DOHH2 (cell line): Measurements from ENCODE around the gene MORF4L2.

ENCODE experiments used
- H3F3A ChIP-seq: fragments of 200-600 bp; sonication (generic), shearing (Covaris generic); 2 replicates; pipeline ENCODE4 v1.6.0; 2016; ENCODE audit warnings: antibody characterized with exemption, mild to moderate bottlenecking; ENCODE audit not compliant: control insufficient read depth, insufficient read depth
- H3K27ac ChIP-seq: fragments of 200-600 bp; sonication (generic); 2 replicates; pipeline ENCODE4 v1.5.1; 2014; ENCODE audit warnings: low read depth, mild to moderate bottlenecking, low read length, moderate library complexity
- H3K27me3 ChIP-seq: fragments of 200-600 bp; sonication (generic); 2 replicates; pipeline ENCODE4 v1.6.1; 2014; ENCODE audit warnings: mild to moderate bottlenecking, low read length, mixed read lengths; ENCODE audit not compliant: control insufficient read depth
- H3K36me3 ChIP-seq: fragments of 200-600 bp; sonication (generic); 2 replicates; pipeline ENCODE4 v1.6.1; 2014; ENCODE audit warnings: mild to moderate bottlenecking, low read length, moderate library complexity, mixed read lengths; ENCODE audit not compliant: control insufficient read depth
- H3K4me1 ChIP-seq: fragments of 200-600 bp; sonication (generic); 2 replicates; pipeline ENCODE4 v1.6.1; 2014; ENCODE audit warnings: mild to moderate bottlenecking, low read length, mixed read lengths; ENCODE audit not compliant: control insufficient read depth
- H3K4me2 ChIP-seq: fragments of 200-600 bp; sonication (generic); 2 replicates; pipeline ENCODE4 v1.6.0; 2014; ENCODE audit warnings: mild to moderate bottlenecking, low read length, moderate library complexity
- H3K4me3 ChIP-seq: fragments of 200-600 bp; sonication (generic); 2 replicates; pipeline ENCODE4 v1.5.1; 2014; ENCODE audit warnings: mild to moderate bottlenecking, low read length, mixed read lengths
- H3K79me2 ChIP-seq: fragments of 200-600 bp; sonication (generic); 2 replicates; pipeline ENCODE4 v1.6.1; 2014; ENCODE audit warnings: mild to moderate bottlenecking, low read length, mixed read lengths; ENCODE audit not compliant: control insufficient read depth
- H3K9me2 ChIP-seq: fragments of 200-600 bp; sonication (generic); replicated peaks from 2 replicates; pipeline ENCODE4 v1.6.1; 2014; ENCODE audit warnings: mild to moderate bottlenecking, low read length, mixed read lengths; ENCODE audit not compliant: control insufficient read depth
- H3K9me3 ChIP-seq: fragments of 200-600 bp; sonication (generic); 2 replicates; pipeline ENCODE4 v1.6.1; 2014; ENCODE audit warnings: antibody characterized with exemption, low read length, mixed read lengths; ENCODE audit not compliant: control insufficient read depth, insufficient read depth
- H4K20me1 ChIP-seq: fragments of 200-600 bp; sonication (generic); 2 replicates; pipeline ENCODE4 v1.6.0; 2014; ENCODE audit warnings: low read depth, mild to moderate bottlenecking, antibody characterized with exemption, low read length, moderate library complexity; ENCODE audit not compliant: control insufficient read depth, insufficient read depth
- EZH2phosphoT487 ChIP-seq: fragments of 200-600 bp; sonication (generic); IDR thresholded peaks from 2 replicates; pipeline ENCODE4 v1.6.1; 2017; ENCODE audit warnings: borderline replicate concordance, mild to moderate bottlenecking, antibody characterized with exemption, low read length, moderate library complexity, mixed read lengths
- TF ChIP-seq, protein P1 (sequence below): fragments of 200-600 bp; sonication (generic); IDR thresholded peaks from one replicate; pipeline ENCODE4 v1.5.1; 2014; ENCODE audit warnings: antibody characterized with exemption, mild to moderate bottlenecking, low read depth, low read length; ENCODE audit not compliant: poor library complexity, severe bottlenecking

Gene MORF4L2

DNA sequence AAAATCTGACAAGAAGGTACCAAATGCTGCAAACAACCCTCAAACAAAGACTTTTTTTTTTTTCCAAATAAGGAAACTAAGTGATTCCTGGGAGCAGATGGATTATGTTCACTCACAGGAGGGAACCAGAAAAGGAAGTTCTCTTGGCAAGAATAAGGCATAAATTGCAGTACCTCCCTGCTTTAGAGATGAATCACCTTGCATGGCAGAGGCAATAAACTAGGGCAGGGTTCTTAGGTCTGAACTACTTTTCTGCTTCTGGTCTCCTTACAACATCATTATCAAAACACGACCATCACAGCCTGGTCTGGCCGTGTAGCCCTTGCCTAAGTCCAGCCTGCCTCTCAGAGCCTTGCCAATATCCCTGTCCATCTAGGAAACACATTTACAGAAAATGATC is 30.5 kb upstream of the MORF4L2 start:
- Histone ChIP-seq H3K4me1 (no peaks in the 10 kb centered on the region), H3K9me2 (no peaks in the 10 kb centered on the region), H3K36me3 (no peaks in the 10 kb centered on the region), H3K79me2 (no peaks in the 10 kb centered on the region), H4K20me1 (no peaks in the 10 kb centered on the region), H3K27me3 (no peaks in the 10 kb centered on the region), H3K27ac (no peak overlapping the region), H3F3A (no peaks in the 10 kb centered on the region), H3K4me2 (no peak overlapping the region), H3K4me3 (no peak overlapping the region), H3K9me3 (no peaks in the 10 kb centered on the region)
- no peak for TF ChIP-seq EZH2phosphoT487
- TF ChIP-seq, protein P1, sequence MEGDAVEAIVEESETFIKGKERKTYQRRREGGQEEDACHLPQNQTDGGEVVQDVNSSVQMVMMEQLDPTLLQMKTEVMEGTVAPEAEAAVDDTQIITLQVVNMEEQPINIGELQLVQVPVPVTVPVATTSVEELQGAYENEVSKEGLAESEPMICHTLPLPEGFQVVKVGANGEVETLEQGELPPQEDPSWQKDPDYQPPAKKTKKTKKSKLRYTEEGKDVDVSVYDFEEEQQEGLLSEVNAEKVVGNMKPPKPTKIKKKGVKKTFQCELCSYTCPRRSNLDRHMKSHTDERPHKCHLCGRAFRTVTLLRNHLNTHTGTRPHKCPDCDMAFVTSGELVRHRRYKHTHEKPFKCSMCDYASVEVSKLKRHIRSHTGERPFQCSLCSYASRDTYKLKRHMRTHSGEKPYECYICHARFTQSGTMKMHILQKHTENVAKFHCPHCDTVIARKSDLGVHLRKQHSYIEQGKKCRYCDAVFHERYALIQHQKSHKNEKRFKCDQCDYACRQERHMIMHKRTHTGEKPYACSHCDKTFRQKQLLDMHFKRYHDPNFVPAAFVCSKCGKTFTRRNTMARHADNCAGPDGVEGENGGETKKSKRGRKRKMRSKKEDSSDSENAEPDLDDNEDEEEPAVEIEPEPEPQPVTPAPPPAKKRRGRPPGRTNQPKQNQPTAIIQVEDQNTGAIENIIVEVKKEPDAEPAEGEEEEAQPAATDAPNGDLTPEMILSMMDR: no peak

DNA sequence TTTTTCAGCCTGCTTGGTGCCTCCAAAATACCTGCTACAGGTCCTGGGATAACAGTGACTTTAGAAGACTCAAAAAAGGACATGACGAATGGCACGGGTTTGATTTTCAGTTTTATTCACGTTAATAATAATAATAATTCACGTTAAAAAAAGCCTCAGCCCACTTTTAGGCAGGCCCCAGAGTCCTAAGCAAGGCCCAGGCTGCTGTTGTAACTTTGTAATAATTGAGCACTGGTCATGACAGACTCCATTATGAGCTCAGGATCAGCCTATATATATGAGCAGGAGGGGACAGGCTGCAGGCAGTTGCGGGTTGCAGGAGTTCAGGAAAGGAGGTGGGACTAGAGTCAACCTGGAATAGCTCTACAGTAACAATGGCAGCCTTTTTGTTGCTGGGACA is 24.1 kb upstream of the MORF4L2 start, which contains the start of gene TMEM31:
Gene TMEM31 (plus strand): TSS at position 301 of the 400 bp plus-strand sequence. CDS start 1,350 bp downstream, outside the sequence.
- no peaks in the 10 kb centered on the region for H3F3A ChIP-seq
- H3K27me3 ChIP-seq: no peaks in the 10 kb centered on the region
- H3K4me3 ChIP-seq: no peak within 1 kb of the TSS
- H3K27ac ChIP-seq: no peak within 1 kb of the TSS
- H3K9me2 ChIP-seq: no peaks in the 10 kb centered on the region
- no peak for TF ChIP-seq EZH2phosphoT487
- TF ChIP-seq, protein P1: no peak
- H3K9me3 ChIP-seq: no peaks in the 10 kb centered on the region
- H3K4me2 ChIP-seq: no peak within 1 kb of the TSS
- H4K20me1 ChIP-seq: no peaks in the 10 kb centered on the region
- no peaks in the 10 kb centered on the region for H3K4me1 ChIP-seq
- H3K36me3 ChIP-seq: no peaks in the 10 kb centered on the region
- H3K79me2 ChIP-seq: no peaks in the 10 kb centered on the region

DNA sequence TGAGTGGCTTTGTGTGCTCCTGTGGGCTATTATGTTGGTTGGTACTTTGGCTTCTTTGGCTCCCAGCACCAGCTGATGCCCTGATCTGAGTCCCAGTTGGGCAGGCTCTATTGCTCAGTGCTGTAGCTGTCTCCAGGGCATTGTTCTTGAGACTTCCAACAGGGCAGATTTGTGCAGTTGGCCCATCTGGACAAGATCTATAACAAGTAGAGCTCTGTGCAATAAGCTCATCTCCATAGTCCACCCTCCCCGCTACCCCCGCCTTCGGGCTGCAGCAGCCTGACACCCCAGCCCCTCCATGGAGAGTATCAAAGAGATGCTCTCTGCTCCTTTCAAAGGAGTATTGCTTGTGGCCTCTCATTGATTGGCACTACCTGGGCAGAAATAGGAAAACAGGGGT is 18.4 kb upstream of the MORF4L2 start:
- Histone ChIP-seq H3K27me3 (no peaks in the 10 kb centered on the region), H3F3A (no peaks in the 10 kb centered on the region), H3K4me2 (no peak overlapping the region), H3K4me1 (no peaks in the 10 kb centered on the region), H3K9me2 (no peaks in the 10 kb centered on the region), H3K79me2 (no peaks in the 10 kb centered on the region), H4K20me1 (no peaks in the 10 kb centered on the region), H3K4me3 (no peak overlapping the region), H3K9me3 (no peaks in the 10 kb centered on the region), H3K27ac (no peak overlapping the region), H3K36me3 (no peaks in the 10 kb centered on the region)
- TF ChIP-seq EZH2phosphoT487: no peak
- TF ChIP-seq, protein P1: no peak
